GM21423 (cell line): Measurements from ENCODE around the gene CD68.

Experiments used
- ATAC-seq: cut with Tn5 transposase; IDR thresholded peaks from one replicate; pipeline ENCODE4 v1.9.1; 2021; ENCODE audit warnings: mild to moderate bottlenecking, moderate library complexity; ENCODE audit not compliant: unreplicated experiment

Gene CD68

GRCh38 chr17:7579001-7579833, at the start of gene CD68:
TSS of gene CD68 (plus strand) at chr17:7579638. CDS start at chr17:7579678, 40 bp downstream.
- ATAC-seq, result peak; percentile 33

- no peak for ATAC-seq
These were observed 49.2 kb upstream of the CD68 start for GRCh38 chr17:7530023-7530900.

- no peak for ATAC-seq
These were observed 41.4 kb upstream of the CD68 start for GRCh38 chr17:7538050-7538449.

GRCh38 chr17:7538891-7539545, 40.4 kb upstream of the CD68 start:
- ATAC-seq, result no peak

GRCh38 chr17:7541074-7541621, 38.3 kb upstream of the CD68 start:
- no peak for ATAC-seq

GRCh38 chr17:7544911-7545310, 34.5 kb upstream of the CD68 start:
- ATAC-seq, result no peak

- ATAC-seq, result no peak
These were observed 30.6 kb upstream of the CD68 start, which contains the start of gene TNFSF12 for GRCh38 chr17:7548585-7549400. TSS of gene TNFSF12 (plus strand) at chr17:7549058. CDS start at chr17:7549154, 96 bp downstream.

- ATAC-seq, result no peak
These were observed 29.9 kb upstream of the CD68 start for GRCh38 chr17:7549401-7550055.

GRCh38 chr17:7550344-7550743, 29.1 kb upstream of the CD68 start:
- ATAC-seq, result no peak

GRCh38 chr17:7551396-7551795, 28.0 kb upstream of the CD68 start:
- no peak for ATAC-seq

- peak; percentile 80 for ATAC-seq
These were observed 26.8 kb upstream of the CD68 start for GRCh38 chr17:7552621-7553051.

GRCh38 chr17:7553356-7553755, 26.1 kb upstream of the CD68 start:
- no peak for ATAC-seq

- no peak for ATAC-seq
These were observed 24.0 kb upstream of the CD68 start for GRCh38 chr17:7555320-7555948.

- no peak for ATAC-seq
These were observed 22.8 kb upstream of the CD68 start for GRCh38 chr17:7556627-7557026.

GRCh38 chr17:7557147-7557764, 22.2 kb upstream of the CD68 start:
- no peak for ATAC-seq

GRCh38 chr17:7557775-7558543, 21.5 kb upstream of the CD68 start:
- no peak for ATAC-seq

- ATAC-seq, result no peak
These were observed 20.7 kb upstream of the CD68 start, which contains the start of gene TNFSF13 for GRCh38 chr17:7558544-7559319. TSS of gene TNFSF13 (plus strand) at chr17:7558750. CDS start at chr17:7559040, 290 bp downstream.
